K562 (cell line): Measurements from ENCODE around the gene GARIN5B. TPM values are rescaled to one million over a fixed set of nuclear protein-coding genes. Genes with fewer than 3 reads are reported as not detected.

Experiments used
- CBX3 ChIP-seq, 2 experiments: IDR thresholded peaks; 1 replicate in 1 of 2; 2 replicates in 1 of 2; pipeline ENCODE4 v1.6.1; 2012; ENCODE audit warnings: inconsistent platforms in 2 of 2, low read length in 2 of 2, borderline replicate concordance in 1 of 2, control low read depth in 1 of 2
- DIDO1 ChIP-seq: fragments of 450-650 bp; IDR thresholded peaks from 2 replicates; pipeline ENCODE4 v1.6.1; 2016; ENCODE audit warnings: low read depth, missing biosample characterization, missing genetic modification characterization
- JUN ChIP-seq, 2 experiments: sonication (generic) in 1 of 2; formaldehyde crosslinking in 1 of 2; IDR thresholded peaks; 2 replicates each; pipeline versions ENCODE4 v1.6.1 to v1.8.0; 2012 to 2022; ENCODE audit warnings: borderline replicate concordance in 2 of 2, mild to moderate bottlenecking in 2 of 2, improper control_type of control experiment in 1 of 2, low read depth in 1 of 2, low read length in 1 of 2, missing genetic modification reagents in 1 of 2
- JUND ChIP-seq, 2 experiments: IDR thresholded peaks; 2 replicates in 1 of 2; 3 replicates in 1 of 2; pipeline ENCODE4 v1.6.1; 2011; ENCODE audit warnings: borderline replicate concordance in 2 of 2, low read depth in 2 of 2, low read length in 2 of 2, improper control_type of control experiment in 1 of 2, missing biosample characterization in 1 of 2, missing genetic modification characterization in 1 of 2, missing genetic modification reagents in 1 of 2
- NFRKB ChIP-seq: fragments of 450-650 bp; IDR thresholded peaks from 2 replicates; pipeline ENCODE4 v1.6.1; 2016; ENCODE audit warnings: low read depth
- NFYB ChIP-seq: IDR thresholded peaks from 2 replicates; pipeline ENCODE4 v1.6.1; 2011; ENCODE audit warnings: mild to moderate bottlenecking, moderate library complexity; ENCODE audit not compliant: insufficient read length; ENCODE audit errors: extremely low read depth
- RFX7 ChIP-seq: fragments of 250-450 bp; sonication (Bioruptor Pico); IDR thresholded peaks from 2 replicates; pipeline ENCODE4 v1.5.1; 2021; ENCODE audit warnings: mild to moderate bottlenecking
- ZBTB1 ChIP-seq: sonication (generic); formaldehyde crosslinking; IDR thresholded peaks from 2 replicates; pipeline ENCODE4 v1.8.1; 2023; ENCODE audit warnings: missing genetic modification reagents, low read depth, mild to moderate bottlenecking, borderline replicate concordance
- ZNF507 ChIP-seq: conservative IDR thresholded peaks from 2 replicates; pipeline ENCODE4 v1.6.1; 2017; ENCODE audit warnings: missing genetic modification characterization, missing compliant biosample characterization
- ZNF655 ChIP-seq: fragments of 250-450 bp; sonication (Bioruptor Pico); IDR thresholded peaks from 2 replicates; pipeline ENCODE4 v1.5.0; 2021
- ZZZ3 ChIP-seq: fragments of 450-650 bp; IDR thresholded peaks from 2 replicates; pipeline ENCODE4 v1.6.1; 2016; ENCODE audit warnings: antibody characterized with exemption, mild to moderate bottlenecking, moderate library complexity
- polyA plus RNA-seq, 8 experiments: library from polyadenylated mRNA; depleted of rRNA in 4 of 8; stranded (reverse) in 5 of 8; unstranded in 3 of 8; fragments of >200 nt; fragmentation: Nextera tagmentation in 2 of 8; fragmentation: Illumina TruSeq in 1 of 8; extraction: Ambion mirVana in 2 of 8; extraction: Trizol in 1 of 8; gene quantifications; 2 replicates each; pipeline versions ENCODE4 v1.2.1 to v1.2.3, GENCODE V29; 2011 to 2014; ENCODE audit warnings: inconsistent platforms in 1 of 8, missing spikeins in 1 of 8
- total RNA-seq, 7 experiments: library from RNA; depleted of rRNA in 6 of 7; stranded (reverse); fragments of >200 nt in 6 of 7; fragmentation: Illumina TruSeq in 2 of 7; extraction: Trizol in 2 of 7; gene quantifications; 2 replicates each; pipeline versions ENCODE4 v1.2.1 to v1.2.3, GENCODE V29; 2011 to 2021; ENCODE audit warnings: low replicate concordance in 1 of 7
- TF ChIP-seq, protein P1 (sequence below), 2 experiments: IDR thresholded peaks; 2 replicates each; pipeline ENCODE4 v1.6.1; 2012; ENCODE audit warnings: improper control_type of control experiment in 2 of 2, low read depth in 2 of 2, low read length in 2 of 2, borderline replicate concordance in 1 of 2
- TF ChIP-seq, protein P2 (sequence below), 2 experiments: IDR thresholded peaks; 2 replicates each; pipeline ENCODE4 v1.6.1; 2011; ENCODE audit warnings: borderline replicate concordance in 1 of 2, control low read depth in 1 of 2, low read depth in 1 of 2, low read length in 1 of 2, mild to moderate bottlenecking in 1 of 2, mixed read lengths in 1 of 2, moderate library complexity in 1 of 2; ENCODE audit not compliant: insufficient read depth in 1 of 2, insufficient read length in 1 of 2, poor library complexity in 1 of 2, severe bottlenecking in 1 of 2; ENCODE audit errors: extremely low read depth in 1 of 2
- TF ChIP-seq, protein P3 (sequence below): fragments of 200-800 bp; sonication (Bioruptor generic); IDR thresholded peaks from 2 replicates; pipeline ENCODE4 v1.6.1; 2017; ENCODE audit warnings: missing genetic modification characterization, missing compliant biosample characterization
- TF ChIP-seq, protein P4 (sequence below): fragments of 250-450 bp; sonication (Bioruptor Pico); IDR thresholded peaks from 2 replicates; pipeline ENCODE4 v1.5.0; 2021; ENCODE audit warnings: mild to moderate bottlenecking, borderline replicate concordance

GARIN5B gene
- total and polyA plus RNA-seq, 9 of the 15 experiments (the other 6 are each of a cell fraction or from before 2014, with no cell fraction given): not detected

DNA sequence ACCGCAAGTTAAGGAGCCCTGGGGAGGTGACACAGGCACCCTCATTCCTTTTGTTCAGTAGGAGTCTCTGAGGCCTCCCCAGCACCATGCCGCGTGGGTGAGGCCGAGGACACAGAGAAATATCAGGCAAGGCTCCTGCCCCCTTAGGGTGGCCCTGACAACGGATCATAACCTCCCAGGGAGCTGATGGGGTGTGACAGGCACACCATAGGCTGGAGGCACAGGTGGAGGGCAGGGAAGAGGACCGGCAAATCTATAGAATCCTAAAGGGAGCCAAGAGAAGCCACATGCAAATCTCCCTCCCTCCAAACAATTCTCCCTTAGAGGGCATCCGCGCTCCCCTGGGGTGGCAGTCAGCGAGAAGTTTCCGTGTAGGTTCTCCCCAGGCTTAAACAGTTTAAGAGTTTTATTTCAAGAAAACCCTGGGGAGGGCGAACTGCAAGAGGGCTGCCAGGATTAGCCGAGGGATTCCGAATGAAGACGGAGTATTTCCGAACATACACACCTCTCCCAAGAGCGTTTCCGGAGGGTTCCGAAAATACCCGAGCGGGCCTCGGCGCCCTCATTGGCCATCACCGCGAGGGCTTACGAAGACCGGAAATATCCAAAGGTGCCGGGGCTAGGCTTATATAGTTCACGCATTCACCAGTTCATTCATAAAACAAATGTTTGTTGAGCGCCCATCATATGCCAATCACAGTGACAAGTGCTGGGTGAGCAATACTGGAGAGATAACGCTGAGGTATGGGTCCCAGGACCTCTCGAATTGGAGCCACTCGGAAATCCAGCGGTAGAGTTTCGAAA, 22.1 kb upstream of the GARIN5B start (continued):
- TF ChIP-seq, protein P1, sequence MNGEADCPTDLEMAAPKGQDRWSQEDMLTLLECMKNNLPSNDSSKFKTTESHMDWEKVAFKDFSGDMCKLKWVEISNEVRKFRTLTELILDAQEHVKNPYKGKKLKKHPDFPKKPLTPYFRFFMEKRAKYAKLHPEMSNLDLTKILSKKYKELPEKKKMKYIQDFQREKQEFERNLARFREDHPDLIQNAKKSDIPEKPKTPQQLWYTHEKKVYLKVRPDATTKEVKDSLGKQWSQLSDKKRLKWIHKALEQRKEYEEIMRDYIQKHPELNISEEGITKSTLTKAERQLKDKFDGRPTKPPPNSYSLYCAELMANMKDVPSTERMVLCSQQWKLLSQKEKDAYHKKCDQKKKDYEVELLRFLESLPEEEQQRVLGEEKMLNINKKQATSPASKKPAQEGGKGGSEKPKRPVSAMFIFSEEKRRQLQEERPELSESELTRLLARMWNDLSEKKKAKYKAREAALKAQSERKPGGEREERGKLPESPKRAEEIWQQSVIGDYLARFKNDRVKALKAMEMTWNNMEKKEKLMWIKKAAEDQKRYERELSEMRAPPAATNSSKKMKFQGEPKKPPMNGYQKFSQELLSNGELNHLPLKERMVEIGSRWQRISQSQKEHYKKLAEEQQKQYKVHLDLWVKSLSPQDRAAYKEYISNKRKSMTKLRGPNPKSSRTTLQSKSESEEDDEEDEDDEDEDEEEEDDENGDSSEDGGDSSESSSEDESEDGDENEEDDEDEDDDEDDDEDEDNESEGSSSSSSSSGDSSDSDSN (IDR thresholded peaks at IDR 0.05; ENCODE audit: borderline replicate concordance in 1 of 2, low read depth in 2 of 2, low read length in 2 of 2): no peak
- TF ChIP-seq ZNF655 (no peak), JUN (IDR thresholded peaks at IDR 0.05; ENCODE audit: borderline replicate concordance, low read depth, low read length) (peak; percentile 5; the same call in 1 of the 2 replicates), JUN (CRISPR knock-in tag; IDR thresholded peaks at IDR 0.05; ENCODE audit: borderline replicate concordance) (no peak), NFRKB (no peak), CBX3 (IDR thresholded peaks at IDR 0.05; ENCODE audit: borderline replicate concordance in 1 of 2, low read length in 2 of 2) (peak in 1 of 2 experiments; percentile 41; a peak in 1 of 3 replicates), NFYB (peak; percentile 71), DIDO1 (tag) (no peak), RFX7 (CRISPR knock-in tag) (no peak), ZNF507 (tag) (no peak), ZBTB1 (CRISPR knock-in tag) (no peak), ZZZ3 (peak; percentile 22; the same call in 1 of the 2 replicates), JUND (IDR thresholded peaks at IDR 0.05; ENCODE audit: borderline replicate concordance, low read depth, low read length) (no peak), JUND (tag; IDR thresholded peaks at IDR 0.05; ENCODE audit: borderline replicate concordance, low read depth, low read length) (0 out of 3 replicates have a peak, but pooled peaks have one; percentile 8)
- TF ChIP-seq, protein P2, sequence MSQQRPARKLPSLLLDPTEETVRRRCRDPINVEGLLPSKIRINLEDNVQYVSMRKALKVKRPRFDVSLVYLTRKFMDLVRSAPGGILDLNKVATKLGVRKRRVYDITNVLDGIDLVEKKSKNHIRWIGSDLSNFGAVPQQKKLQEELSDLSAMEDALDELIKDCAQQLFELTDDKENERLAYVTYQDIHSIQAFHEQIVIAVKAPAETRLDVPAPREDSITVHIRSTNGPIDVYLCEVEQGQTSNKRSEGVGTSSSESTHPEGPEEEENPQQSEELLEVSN (IDR thresholded peaks at IDR 0.05; ENCODE audit: borderline replicate concordance in 1 of 2, extremely low read depth in 1 of 2, insufficient read depth in 1 of 2, insufficient read length in 1 of 2, low read depth in 1 of 2, low read length in 1 of 2, poor library complexity in 1 of 2, severe bottlenecking in 1 of 2): peak; percentile 50
- TF ChIP-seq, protein P3, sequence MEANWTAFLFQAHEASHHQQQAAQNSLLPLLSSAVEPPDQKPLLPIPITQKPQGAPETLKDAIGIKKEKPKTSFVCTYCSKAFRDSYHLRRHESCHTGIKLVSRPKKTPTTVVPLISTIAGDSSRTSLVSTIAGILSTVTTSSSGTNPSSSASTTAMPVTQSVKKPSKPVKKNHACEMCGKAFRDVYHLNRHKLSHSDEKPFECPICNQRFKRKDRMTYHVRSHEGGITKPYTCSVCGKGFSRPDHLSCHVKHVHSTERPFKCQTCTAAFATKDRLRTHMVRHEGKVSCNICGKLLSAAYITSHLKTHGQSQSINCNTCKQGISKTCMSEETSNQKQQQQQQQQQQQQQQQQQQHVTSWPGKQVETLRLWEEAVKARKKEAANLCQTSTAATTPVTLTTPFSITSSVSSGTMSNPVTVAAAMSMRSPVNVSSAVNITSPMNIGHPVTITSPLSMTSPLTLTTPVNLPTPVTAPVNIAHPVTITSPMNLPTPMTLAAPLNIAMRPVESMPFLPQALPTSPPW (CRISPR knock-in tag): peak; percentile 43; the same call in 1 of the 2 replicates
- TF ChIP-seq, protein P4, sequence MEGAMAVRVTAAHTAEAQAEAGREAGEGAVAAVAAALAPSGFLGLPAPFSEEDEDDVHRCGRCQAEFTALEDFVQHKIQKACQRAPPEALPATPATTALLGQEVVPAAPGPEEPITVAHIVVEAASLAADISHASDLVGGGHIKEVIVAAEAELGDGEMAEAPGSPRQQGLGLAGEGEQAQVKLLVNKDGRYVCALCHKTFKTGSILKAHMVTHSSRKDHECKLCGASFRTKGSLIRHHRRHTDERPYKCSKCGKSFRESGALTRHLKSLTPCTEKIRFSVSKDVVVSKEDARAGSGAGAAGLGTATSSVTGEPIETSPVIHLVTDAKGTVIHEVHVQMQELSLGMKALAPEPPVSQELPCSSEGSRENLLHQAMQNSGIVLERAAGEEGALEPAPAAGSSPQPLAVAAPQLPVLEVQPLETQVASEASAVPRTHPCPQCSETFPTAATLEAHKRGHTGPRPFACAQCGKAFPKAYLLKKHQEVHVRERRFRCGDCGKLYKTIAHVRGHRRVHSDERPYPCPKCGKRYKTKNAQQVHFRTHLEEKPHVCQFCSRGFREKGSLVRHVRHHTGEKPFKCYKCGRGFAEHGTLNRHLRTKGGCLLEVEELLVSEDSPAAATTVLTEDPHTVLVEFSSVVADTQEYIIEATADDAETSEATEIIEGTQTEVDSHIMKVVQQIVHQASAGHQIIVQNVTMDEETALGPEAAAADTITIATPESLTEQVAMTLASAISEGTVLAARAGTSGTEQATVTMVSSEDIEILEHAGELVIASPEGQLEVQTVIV (CRISPR knock-in tag): no peak
